A549 treated with DMSO at 1 μM for 4 hours (cell line): Measurements from ENCODE around the gene PLA2G4D. TPM values are rescaled to one million over a fixed set of nuclear protein-coding genes. Genes with fewer than 3 reads are reported as not detected.

Experiments used
- total RNA-seq: library from RNA; stranded (reverse); fragments of 200-300 nt; extraction: Qiagen RNA extraction; gene quantifications from 5 replicates; pipeline ENCODE4 v1.2.3, GENCODE V29; 2022; ENCODE audit warnings: low read depth

Gene PLA2G4D, protein sequence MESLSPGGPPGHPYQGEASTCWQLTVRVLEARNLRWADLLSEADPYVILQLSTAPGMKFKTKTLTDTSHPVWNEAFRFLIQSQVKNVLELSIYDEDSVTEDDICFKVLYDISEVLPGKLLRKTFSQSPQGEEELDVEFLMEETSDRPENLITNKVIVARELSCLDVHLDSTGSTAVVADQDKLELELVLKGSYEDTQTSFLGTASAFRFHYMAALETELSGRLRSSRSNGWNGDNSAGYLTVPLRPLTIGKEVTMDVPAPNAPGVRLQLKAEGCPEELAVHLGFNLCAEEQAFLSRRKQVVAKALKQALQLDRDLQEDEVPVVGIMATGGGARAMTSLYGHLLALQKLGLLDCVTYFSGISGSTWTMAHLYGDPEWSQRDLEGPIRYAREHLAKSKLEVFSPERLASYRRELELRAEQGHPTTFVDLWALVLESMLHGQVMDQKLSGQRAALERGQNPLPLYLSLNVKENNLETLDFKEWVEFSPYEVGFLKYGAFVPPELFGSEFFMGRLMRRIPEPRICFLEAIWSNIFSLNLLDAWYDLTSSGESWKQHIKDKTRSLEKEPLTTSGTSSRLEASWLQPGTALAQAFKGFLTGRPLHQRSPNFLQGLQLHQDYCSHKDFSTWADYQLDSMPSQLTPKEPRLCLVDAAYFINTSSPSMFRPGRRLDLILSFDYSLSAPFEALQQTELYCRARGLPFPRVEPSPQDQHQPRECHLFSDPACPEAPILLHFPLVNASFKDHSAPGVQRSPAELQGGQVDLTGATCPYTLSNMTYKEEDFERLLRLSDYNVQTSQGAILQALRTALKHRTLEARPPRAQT
- not detected in 5 replicates for total RNA-seq

GRCh38 chr15:42094512-42094963 lies at the start of gene PLA2G4D:
Gene PLA2G4D, minus strand, starts transcription at chr15:42094562. Its CDS starts 103 bp downstream, at chr15:42094459.

DNA sequence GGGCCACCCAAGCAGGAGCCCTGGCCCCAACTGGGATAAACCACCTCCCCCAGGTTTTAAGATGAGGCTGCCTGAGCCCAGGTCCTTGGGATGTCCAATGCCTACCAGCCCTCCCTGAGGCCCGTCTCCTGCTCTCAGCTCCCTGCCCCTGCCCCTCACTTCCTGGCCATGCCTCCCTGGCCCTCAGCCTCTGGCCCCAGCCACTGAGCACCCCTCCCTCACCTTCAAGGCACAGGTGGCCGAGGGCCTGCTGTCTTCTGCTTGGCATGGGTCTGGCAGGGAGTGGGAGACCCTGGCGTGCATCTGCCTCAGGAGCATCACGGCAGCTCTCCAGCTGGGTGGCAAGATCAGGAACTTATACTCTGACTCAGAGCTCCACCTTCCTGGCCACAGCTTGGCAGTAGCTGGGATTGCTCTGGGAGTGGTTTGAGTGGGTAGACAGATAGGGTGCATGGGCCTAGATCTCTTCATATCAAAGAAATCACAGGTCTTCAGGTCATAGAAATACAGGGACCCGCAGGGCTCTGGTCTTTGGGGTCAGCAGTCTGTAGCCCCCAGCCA lies 73.6 kb downstream of the PLA2G4D start, which contains the start of gene PLA2G4E:
PLA2G4E (minus strand) TSS at position 330 of the 561 bp plus-strand sequence; CDS start at position 318, 12 bp downstream.

Other genes starting within 250 kb of the PLA2G4D start
- gene SPTBN5, start 200.5 kb downstream of the PLA2G4D start, total RNA-seq = 0.25 to 0.39 TPM (median 0.27 TPM) in 5 replicates
- gene EHD4, start 122.0 kb downstream of the PLA2G4D start, total RNA-seq = 11.3 to 14.7 TPM (median 12.3 TPM) in 5 replicates
- gene PLA2G4E, start 73.5 kb downstream of the PLA2G4D start, total RNA-seq = not detected in 5 replicates
- not detected in 5 replicates for gene PLA2G4F, start 62.1 kb upstream of the PLA2G4D start, total RNA-seq
- gene VPS39, start 113.7 kb upstream of the PLA2G4D start, total RNA-seq = 14.8 to 18.1 TPM (median 18.0 TPM) in 5 replicates
- 5.7 to 8.1 TPM (median 7.0 TPM) in 5 replicates for gene GANC, start 178.6 kb upstream of the PLA2G4D start, total RNA-seq
- 25.9 to 37.8 TPM (median 28.8 TPM) in 5 replicates for gene TMEM87A, start 178.9 kb upstream of the PLA2G4D start, total RNA-seq